Cardiac fibroblast (primary cell): Measurements from ENCODE around the gene CEP44.

Experiments
- DNase-seq, 2 donors: peaks; one replicate each; pipeline versions ENCODE4 v3.0.0 to v3.0.0-alpha.2; 2010; ENCODE audit warnings: low read depth in 2 of 2
- H3K4me3 ChIP-seq, 2 donors: replicated peaks in 1 of 2; 1 replicate in 1 of 2; 2 replicates in 1 of 2; pipeline ENCODE4 v1.5.1; 2011; ENCODE audit warnings: low read depth in 2 of 2, low read length in 2 of 2, mild to moderate bottlenecking in 2 of 2, moderate library complexity in 1 of 2
- TF ChIP-seq, protein P1 (sequence below): IDR thresholded peaks from one replicate; pipeline ENCODE4 v1.5.1; 2011; ENCODE audit warnings: low read depth, mild to moderate bottlenecking, low read length, inconsistent platforms

CEP44 gene

DNA sequence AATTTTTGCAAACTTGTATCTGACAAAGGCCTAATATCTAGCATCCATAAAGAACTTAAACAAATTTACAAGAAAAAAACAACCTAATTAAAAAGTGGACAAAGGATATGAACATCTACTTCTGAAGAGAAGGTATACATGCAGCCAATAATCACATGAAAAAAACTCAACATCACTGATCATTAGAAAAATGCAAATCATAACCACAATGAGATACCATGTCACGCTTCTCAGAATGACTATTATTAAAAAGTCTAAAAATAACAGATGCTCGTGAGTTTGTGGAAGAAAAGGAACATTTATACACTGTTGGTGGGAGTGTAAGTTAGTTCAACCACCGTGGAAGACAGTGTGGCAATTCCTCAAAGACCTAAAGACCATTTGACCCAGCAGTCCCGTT, 24.0 kb downstream of the CEP44 start:
- TF ChIP-seq, protein P1, sequence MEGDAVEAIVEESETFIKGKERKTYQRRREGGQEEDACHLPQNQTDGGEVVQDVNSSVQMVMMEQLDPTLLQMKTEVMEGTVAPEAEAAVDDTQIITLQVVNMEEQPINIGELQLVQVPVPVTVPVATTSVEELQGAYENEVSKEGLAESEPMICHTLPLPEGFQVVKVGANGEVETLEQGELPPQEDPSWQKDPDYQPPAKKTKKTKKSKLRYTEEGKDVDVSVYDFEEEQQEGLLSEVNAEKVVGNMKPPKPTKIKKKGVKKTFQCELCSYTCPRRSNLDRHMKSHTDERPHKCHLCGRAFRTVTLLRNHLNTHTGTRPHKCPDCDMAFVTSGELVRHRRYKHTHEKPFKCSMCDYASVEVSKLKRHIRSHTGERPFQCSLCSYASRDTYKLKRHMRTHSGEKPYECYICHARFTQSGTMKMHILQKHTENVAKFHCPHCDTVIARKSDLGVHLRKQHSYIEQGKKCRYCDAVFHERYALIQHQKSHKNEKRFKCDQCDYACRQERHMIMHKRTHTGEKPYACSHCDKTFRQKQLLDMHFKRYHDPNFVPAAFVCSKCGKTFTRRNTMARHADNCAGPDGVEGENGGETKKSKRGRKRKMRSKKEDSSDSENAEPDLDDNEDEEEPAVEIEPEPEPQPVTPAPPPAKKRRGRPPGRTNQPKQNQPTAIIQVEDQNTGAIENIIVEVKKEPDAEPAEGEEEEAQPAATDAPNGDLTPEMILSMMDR: no peak
- no peak for DNase-seq

DNA sequence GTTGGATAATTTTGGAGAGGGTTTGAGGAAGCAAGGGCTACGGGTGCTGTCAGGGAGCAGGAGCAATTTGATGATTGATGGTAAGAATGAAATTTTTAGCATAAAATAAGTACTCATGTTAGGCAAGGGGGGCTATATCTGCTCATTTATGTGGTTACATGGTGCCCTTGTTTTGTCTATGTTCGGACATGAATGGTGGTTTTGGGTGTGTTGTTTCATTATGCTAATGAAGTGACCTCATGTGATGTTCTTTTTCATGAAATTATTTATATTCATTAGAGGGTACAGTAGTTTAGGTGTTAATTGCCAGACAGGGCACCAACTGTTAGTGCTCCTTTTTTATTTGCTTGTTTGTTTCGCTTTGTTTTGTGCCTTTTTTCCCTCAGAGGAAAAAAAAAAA, 29.3 kb downstream of the CEP44 start:
- H3K4me3 ChIP-seq: no peak overlapping the region
- DNase-seq: no peak
- TF ChIP-seq, protein P1: no peak

More for the DNA sequence above, 24.0 kb downstream of the CEP44 start:
- H3K4me3 ChIP-seq: no peak overlapping the region

GRCh38 chr4:174314274-174314673, 30.6 kb downstream of the CEP44 start:
- DNase-seq: no peak
- TF ChIP-seq, protein P1: no peak
- no peak overlapping the region for H3K4me3 ChIP-seq

GRCh38 chr4:174314770-174315169, 31.1 kb downstream of the CEP44 start:
- no peak overlapping the region for H3K4me3 ChIP-seq
- TF ChIP-seq, protein P1: no peak
- peak; percentile 23 to 47 for DNase-seq

DNA sequence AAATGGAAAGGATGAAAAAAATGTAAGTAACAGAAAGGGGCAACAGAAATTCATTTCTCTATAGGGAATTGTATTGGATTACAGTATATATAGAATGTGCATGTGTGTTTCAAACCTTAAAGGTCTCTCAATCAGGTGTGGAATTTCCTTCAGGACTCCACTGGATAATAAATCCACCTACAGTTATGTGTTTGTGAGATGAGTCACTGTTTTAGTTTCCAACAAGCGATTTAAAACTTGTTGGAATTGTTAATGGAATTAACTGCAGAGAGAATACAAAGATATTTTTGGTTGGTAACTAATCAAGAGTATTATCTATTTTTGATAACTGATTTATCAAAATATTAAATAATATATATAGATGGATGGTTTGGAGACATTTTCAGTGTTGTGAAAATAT, 32.8 kb downstream of the CEP44 start:
- TF ChIP-seq, protein P1: no peak
- no peak overlapping the region for H3K4me3 ChIP-seq
- no peak for DNase-seq

- peak; percentile 11 to 27 for DNase-seq
- H3K4me3 ChIP-seq: no peak overlapping the region
- TF ChIP-seq, protein P1: no peak
These were observed 33.2 kb downstream of the CEP44 start for GRCh38 chr4:174316954-174317353.

- TF ChIP-seq, protein P1: no peak
- peak; percentile 49 to 66 for DNase-seq
- H3K4me3 ChIP-seq: no peak overlapping the region
These were observed 33.8 kb downstream of the CEP44 start for GRCh38 chr4:174317531-174317930.
